Fibroblast of lung (primary cell): ENCODE measurements around the gene PPP1R9B. TPM values are rescaled to one million over a fixed set of nuclear protein-coding genes. Genes with fewer than 3 reads are reported as not detected.

ENCODE experiments used
- DNase-seq, 2 donors: peaks; one replicate each; pipeline versions ENCODE4 v3.0.0 to v3.0.0-alpha.2; 2010; ENCODE audit warnings: low read depth in 2 of 2
- H2AFZ ChIP-seq: 2 replicates; pipeline ENCODE4 v1.5.1; 2012; ENCODE audit warnings: low read length, control low read depth, inconsistent platforms
- H3K27ac ChIP-seq: 2 replicates; pipeline ENCODE4 v1.5.1; 2011; ENCODE audit warnings: low read length, control low read depth; ENCODE audit not compliant: insufficient read depth
- H3K27me3 ChIP-seq: 2 replicates; pipeline ENCODE4 v1.5.1; 2011; ENCODE audit warnings: mild to moderate bottlenecking, low read length; ENCODE audit not compliant: control insufficient read depth, insufficient read depth
- H3K36me3 ChIP-seq: 2 replicates; pipeline ENCODE4 v1.5.1; 2011; ENCODE audit warnings: low read length; ENCODE audit not compliant: control insufficient read depth, insufficient read depth
- H3K4me1 ChIP-seq: 2 replicates; pipeline ENCODE4 v1.5.1; 2011; ENCODE audit warnings: low read length; ENCODE audit not compliant: control insufficient read depth, insufficient read depth; ENCODE audit errors: extremely low read depth
- H3K4me2 ChIP-seq: 2 replicates; pipeline ENCODE4 v1.5.1; 2011; ENCODE audit warnings: low read length, control low read depth; ENCODE audit not compliant: insufficient read depth; ENCODE audit errors: extremely low read depth
- H3K4me3 ChIP-seq, 4 experiments: fragments of 200-600 bp in 1 of 4; sonication (generic) in 1 of 4; replicated peaks in 1 of 4; 2 replicates each; pipeline ENCODE4 v1.5.1; 2011 to 2016; ENCODE audit warnings: low read length in 4 of 4, low read depth in 3 of 4, mild to moderate bottlenecking in 3 of 4, control low read depth in 2 of 4, inconsistent platforms in 1 of 4, mixed read lengths in 1 of 4; ENCODE audit not compliant: insufficient read depth in 1 of 4; ENCODE audit errors: control extremely low read depth in 1 of 4
- H3K79me2 ChIP-seq: 2 replicates; pipeline ENCODE4 v1.5.1; 2012; ENCODE audit warnings: mild to moderate bottlenecking, low read length, inconsistent platforms; ENCODE audit not compliant: control insufficient read depth, insufficient read depth
- H3K9ac ChIP-seq: 2 replicates; pipeline ENCODE4 v1.5.1; 2011; ENCODE audit warnings: mild to moderate bottlenecking, low read length, control low read depth; ENCODE audit not compliant: insufficient read depth
- H3K9me3 ChIP-seq: 2 replicates; pipeline ENCODE4 v1.5.1; 2012; ENCODE audit warnings: low read depth, low read length; ENCODE audit not compliant: control insufficient read depth, insufficient read depth
- H4K20me1 ChIP-seq: 2 replicates; pipeline ENCODE4 v1.5.1; 2011; ENCODE audit warnings: low read length; ENCODE audit not compliant: control insufficient read depth, insufficient read depth; ENCODE audit errors: extremely low read depth
- CTCF ChIP-seq, 2 donors: IDR thresholded peaks in 1 of 2; conservative IDR thresholded peaks in 1 of 2; 1 replicate in 1 of 2; 2 replicates in 1 of 2; pipeline ENCODE4 v1.5.1; 2011 to 2012; ENCODE audit warnings: low read length in 2 of 2, control low read depth in 1 of 2, inconsistent platforms in 1 of 2, low read depth in 1 of 2, mild to moderate bottlenecking in 1 of 2
- EZH2 ChIP-seq: IDR thresholded peaks from 2 replicates; pipeline ENCODE4 v1.5.1; 2012; ENCODE audit warnings: low read length, control low read depth, mild to moderate bottlenecking; ENCODE audit errors: missing control alignments
- polyA plus RNA-seq, 2 donors: library from polyadenylated mRNA; depleted of rRNA in 1 of 2; stranded (reverse) in 1 of 2; unstranded in 1 of 2; fragments of >200 nt; gene quantifications; 2 replicates each; pipeline ENCODE4 v1.2.1, GENCODE V29; 2011 to 2012; ENCODE audit warnings: missing spikeins in 1 of 2
- total RNA-seq: library from RNA; depleted of rRNA; stranded (reverse); fragments of >200 nt; gene quantifications from 2 replicates; pipeline ENCODE4 v1.2.1, GENCODE V29; 2014

The PPP1R9B gene
- total and polyA plus RNA-seq, 2 donors (not counting 1 experiment from before 2014, with no cell fraction given): 22.1 to 41.5 TPM

- DNase-seq: peak in 1 of 2 donors; percentile 74
- Histone ChIP-seq H3K27me3 (no peaks in the 10 kb centered on the region), H3K9ac (peak overlapping the region; percentile 10), H3K9me3 (no peaks in the 10 kb centered on the region), H3K4me1 (peaks cover 17% of the 10 kb centered on the region), H2AFZ (no peak overlapping the region), H3K4me2 (no peak overlapping the region), H3K27ac (peak overlapping the region; percentile 41), H3K79me2 (peaks cover 50% of the 10 kb centered on the region), H4K20me1 (peaks cover 5% of the 10 kb centered on the region), H3K4me3 (no peak overlapping the region), H3K36me3 (peaks cover 88% of the 10 kb centered on the region)
- TF ChIP-seq CTCF (conservative IDR thresholded peaks at IDR 0.05 in 1 of 2, IDR thresholded peaks at IDR 0.05 in 1 of 2; ENCODE audit: low read depth in 1 of 2, low read length in 2 of 2) (no peak), EZH2 (no peak)
Observed at GRCh38 chr17:50188921-50189549, 38.6 kb upstream of the PPP1R9B start.

DNA sequence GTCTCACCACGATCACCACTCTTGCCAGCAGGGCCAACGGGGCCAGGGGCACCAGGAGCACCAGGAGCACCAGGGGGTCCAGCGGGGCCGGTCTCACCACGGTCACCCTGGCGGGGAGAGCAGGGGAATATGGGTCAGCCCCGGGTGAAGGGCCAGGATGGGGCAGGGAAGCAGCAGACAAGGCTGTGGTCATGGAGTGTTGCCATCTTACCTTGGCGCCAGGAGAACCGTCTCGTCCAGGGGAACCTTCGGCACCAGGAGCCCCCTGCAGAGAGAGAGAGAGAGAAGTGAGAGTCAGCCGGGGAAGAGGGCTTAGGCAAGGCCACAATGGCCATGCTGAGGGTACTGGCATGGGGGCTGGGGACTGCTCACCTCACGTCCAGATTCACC is 38.0 kb upstream of the PPP1R9B start:
- no peaks in the 10 kb centered on the region for H3K27me3 ChIP-seq
- TF ChIP-seq EZH2 (no peak), CTCF (conservative IDR thresholded peaks at IDR 0.05 in 1 of 2, IDR thresholded peaks at IDR 0.05 in 1 of 2; ENCODE audit: low read depth in 1 of 2, low read length in 2 of 2) (no peak)
- H2AFZ ChIP-seq: no peak overlapping the region
- peak overlapping the region in 1 of 4 experiments; percentile 7 for H3K4me3 ChIP-seq
- H3K79me2 ChIP-seq: peaks cover 45% of the 10 kb centered on the region
- peaks cover 15% of the 10 kb centered on the region for H3K4me1 ChIP-seq
- peaks cover 5% of the 10 kb centered on the region for H4K20me1 ChIP-seq
- no peak for DNase-seq
- peaks cover 85% of the 10 kb centered on the region for H3K36me3 ChIP-seq
- H3K9me3 ChIP-seq: no peaks in the 10 kb centered on the region
- peak overlapping the region; percentile 10 for H3K9ac ChIP-seq
- no peak overlapping the region for H3K4me2 ChIP-seq
- H3K27ac ChIP-seq: peak overlapping the region; percentile 41

DNA sequence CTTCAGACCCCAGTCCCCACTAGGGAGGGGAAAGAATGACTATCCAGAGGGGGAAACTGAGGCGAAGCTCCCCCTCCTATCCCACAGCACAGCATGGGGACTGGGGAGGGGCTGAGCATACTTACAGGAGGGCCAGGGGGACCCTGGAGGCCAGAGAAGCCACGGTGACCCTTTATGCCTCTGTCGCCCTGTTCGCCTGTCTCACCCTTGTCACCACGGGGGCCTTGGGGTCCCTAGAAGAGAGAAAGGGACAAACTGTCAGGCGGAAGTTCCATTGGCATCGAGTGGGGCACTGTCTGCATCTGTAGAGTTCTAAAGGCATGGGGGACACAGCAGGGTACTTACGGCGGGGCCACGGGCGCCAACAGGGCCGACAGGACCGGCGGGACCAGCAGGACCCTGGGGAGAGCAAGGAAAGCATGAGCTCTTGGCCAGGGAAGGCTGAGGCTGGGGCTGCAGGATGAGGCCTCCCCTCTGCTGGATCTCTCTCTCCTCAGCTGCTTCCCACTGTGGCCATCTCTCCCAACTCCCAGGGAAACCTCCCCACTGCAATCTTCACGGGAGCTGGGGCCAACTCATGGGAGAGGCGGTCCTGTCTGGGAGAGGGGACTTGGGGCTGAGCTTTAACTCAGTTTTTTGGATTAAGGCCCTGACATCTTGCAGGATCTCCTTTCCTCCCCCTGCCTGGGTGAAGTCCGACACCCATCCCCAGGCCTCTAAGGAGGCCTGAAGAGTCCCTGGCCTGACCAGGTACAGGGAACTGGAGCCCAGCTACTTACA is 37.5 kb upstream of the PPP1R9B start:
- Histone ChIP-seq H3K4me2 (no peak overlapping the region), H3K27ac (peak overlapping the region; percentile 45), H3K4me3 (peak overlapping the region in 1 of 4 experiments; percentile 7), H3K9me3 (no peaks in the 10 kb centered on the region), H3K27me3 (no peaks in the 10 kb centered on the region), H3K36me3 (peaks cover 83% of the 10 kb centered on the region), H3K4me1 (peaks cover 15% of the 10 kb centered on the region), H4K20me1 (peaks cover 5% of the 10 kb centered on the region), H2AFZ (no peak overlapping the region), H3K9ac (no peak overlapping the region), H3K79me2 (peaks cover 41% of the 10 kb centered on the region)
- DNase-seq: peak; percentile 57 to 78
- TF ChIP-seq EZH2 (no peak), CTCF (conservative IDR thresholded peaks at IDR 0.05 in 1 of 2, IDR thresholded peaks at IDR 0.05 in 1 of 2; ENCODE audit: low read depth in 1 of 2, low read length in 2 of 2) (no peak)
